ENCODE results near the gene TNPO1.

The TNPO1 gene

GRCh38 chr5:72816284-72817075, at the start of gene TNPO1:
Gene TNPO1 (plus strand): TSS chr5:72816661. CDS start chr5:72816738, 77 bp downstream.
- H3F3A ChIP-seq (ENCODE audit: insufficient read depth, low read length), result peaks cover 25% of the 10 kb centered on the region
- H4K20me1 ChIP-seq (ENCODE audit: insufficient read depth, low read length), result no peaks in the 10 kb centered on the region
- peak; percentile 91 for DNase-seq
- H3K4me3 ChIP-seq (ENCODE audit: low read length), result peak within 1 kb of the TSS; percentile 68
- H3K4me1 ChIP-seq (ENCODE audit: low read length), result peaks cover 10% of the 10 kb centered on the region
- H3K79me2 ChIP-seq (ENCODE audit: low read length), result peaks cover 17% of the 10 kb centered on the region; the same call in 1 of the 2 replicates
- H3K27me3 ChIP-seq (replicated peaks; ENCODE audit: insufficient read depth, low read length), result no peaks in the 10 kb centered on the region
- TF ChIP-seq EZH2 (optimal IDR thresholded peaks at IDR 0.05; ENCODE audit: low read depth, low read length) (no peak), EZH2phosphoT487 (IDR thresholded peaks at IDR 0.05; ENCODE audit: low read length) (no peak), CTCF (IDR thresholded peaks at IDR 0.05; ENCODE audit: low read length) (no peak)
- peak within 1 kb of the TSS; percentile 87 for H3K9ac ChIP-seq (ENCODE audit: low read length)
- H3K27ac ChIP-seq (ENCODE audit: low read length), result peak within 1 kb of the TSS; percentile 92
- no peaks in the 10 kb centered on the region for H3K9me2 ChIP-seq (replicated peaks; ENCODE audit: insufficient read depth, low read length)
- no peaks in the 10 kb centered on the region for H3K36me3 ChIP-seq (replicated peaks; ENCODE audit: insufficient read depth, low read length)
- H2AFZ ChIP-seq (ENCODE audit: low read length), result peak within 1 kb of the TSS; percentile 96
- no peaks in the 10 kb centered on the region for H3K9me3 ChIP-seq (replicated peaks; ENCODE audit: insufficient read depth, low read length)
- H3K4me2 ChIP-seq (ENCODE audit: low read depth, low read length), result peak within 1 kb of the TSS; percentile 84

GRCh38 chr5:72767289-72768010, 49.0 kb upstream of the TNPO1 start:
- no peaks in the 10 kb centered on the region for H3K9me2 ChIP-seq (replicated peaks; ENCODE audit: insufficient read depth, low read length)
- H3K36me3 ChIP-seq (replicated peaks; ENCODE audit: insufficient read depth, low read length), result no peaks in the 10 kb centered on the region
- H3K4me3 ChIP-seq (ENCODE audit: low read length), result no peak overlapping the region
- H4K20me1 ChIP-seq (ENCODE audit: insufficient read depth, low read length), result no peaks in the 10 kb centered on the region
- H3F3A ChIP-seq (ENCODE audit: insufficient read depth, low read length), result no peaks in the 10 kb centered on the region
- no peaks in the 10 kb centered on the region for H3K79me2 ChIP-seq (ENCODE audit: low read length)
- H3K27ac ChIP-seq (ENCODE audit: low read length), result no peak overlapping the region
- H3K4me2 ChIP-seq (ENCODE audit: low read depth, low read length), result no peak overlapping the region
- no peaks in the 10 kb centered on the region for H3K9me3 ChIP-seq (replicated peaks; ENCODE audit: insufficient read depth, low read length)
- no peak for TF ChIP-seq CTCF (IDR thresholded peaks at IDR 0.05; ENCODE audit: low read length)
- no peaks in the 10 kb centered on the region for H3K27me3 ChIP-seq (replicated peaks; ENCODE audit: insufficient read depth, low read length)
- DNase-seq, result no peak
- H2AFZ ChIP-seq (ENCODE audit: low read length), result no peak overlapping the region
- H3K9ac ChIP-seq (ENCODE audit: low read length), result no peak overlapping the region
- no peaks in the 10 kb centered on the region for H3K4me1 ChIP-seq (ENCODE audit: low read length)

GRCh38 chr5:72770266-72770665, 46.2 kb upstream of the TNPO1 start:
- Histone ChIP-seq H2AFZ (ENCODE audit: low read length) (no peak overlapping the region), H3K27ac (ENCODE audit: low read length) (no peak overlapping the region), H3F3A (ENCODE audit: insufficient read depth, low read length) (no peaks in the 10 kb centered on the region), H4K20me1 (ENCODE audit: insufficient read depth, low read length) (no peaks in the 10 kb centered on the region), H3K9ac (ENCODE audit: low read length) (no peak overlapping the region), H3K9me3 (replicated peaks; ENCODE audit: insufficient read depth, low read length) (no peaks in the 10 kb centered on the region), H3K4me3 (ENCODE audit: low read length) (no peak overlapping the region), H3K9me2 (replicated peaks; ENCODE audit: insufficient read depth, low read length) (no peaks in the 10 kb centered on the region), H3K4me1 (ENCODE audit: low read length) (no peaks in the 10 kb centered on the region), H3K36me3 (replicated peaks; ENCODE audit: insufficient read depth, low read length) (no peaks in the 10 kb centered on the region), H3K4me2 (ENCODE audit: low read depth, low read length) (no peak overlapping the region), H3K79me2 (ENCODE audit: low read length) (no peaks in the 10 kb centered on the region), H3K27me3 (replicated peaks; ENCODE audit: insufficient read depth, low read length) (no peaks in the 10 kb centered on the region)
- no peak for DNase-seq
- TF ChIP-seq EZH2 (optimal IDR thresholded peaks at IDR 0.05; ENCODE audit: low read depth, low read length) (no peak), EZH2phosphoT487 (IDR thresholded peaks at IDR 0.05; ENCODE audit: low read length) (no peak), CTCF (IDR thresholded peaks at IDR 0.05; ENCODE audit: low read length) (no peak)
